Measurements from ENCODE around the gene PHACTR1. TPM values are rescaled to one million over a fixed set of nuclear protein-coding genes. Genes with fewer than 3 reads are reported as not detected.

PHACTR1 gene
- total and polyA plus RNA-seq, 9 of the 15 experiments (the other 6 are each of a cell fraction or from before 2014, with no cell fraction given), result 11.5 to 32.6 (median 22.0) TPM

DNA sequence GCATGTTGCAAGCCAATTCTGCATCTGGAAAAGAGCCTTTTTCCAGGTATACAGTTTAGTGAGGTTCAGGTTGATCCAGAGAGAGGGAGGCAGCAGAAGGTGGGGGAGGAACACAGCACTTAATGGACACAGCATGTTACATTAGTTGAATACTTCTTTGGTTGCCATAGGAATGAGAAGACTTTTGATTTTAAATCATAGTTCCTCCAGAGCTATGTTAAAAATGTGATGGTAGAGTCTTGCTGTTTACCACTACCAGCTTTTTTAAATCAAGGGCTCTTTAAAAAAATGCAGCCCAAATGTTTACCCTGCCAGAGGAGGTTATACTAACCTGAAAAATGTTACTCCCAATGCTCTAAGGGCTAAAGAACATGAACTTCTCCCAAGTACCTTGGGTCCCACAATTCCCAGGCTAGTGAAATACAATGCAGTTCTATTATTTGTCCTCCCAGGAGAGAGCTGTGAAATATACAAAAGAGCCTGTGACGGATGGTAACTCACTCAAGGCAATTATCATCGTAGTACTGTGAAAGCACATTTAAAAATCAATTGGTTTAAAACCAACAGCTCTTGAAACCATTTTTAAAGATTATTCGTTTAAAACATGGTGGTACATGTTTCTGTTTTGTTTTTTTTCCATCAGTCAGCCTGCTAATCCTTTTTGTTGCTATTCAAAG is 6.9 kb upstream of the PHACTR1 start (continued):
- no peak for TF ChIP-seq ARNT (IDR thresholded peaks at IDR 0.05)
- TF ChIP-seq, protein P1, sequence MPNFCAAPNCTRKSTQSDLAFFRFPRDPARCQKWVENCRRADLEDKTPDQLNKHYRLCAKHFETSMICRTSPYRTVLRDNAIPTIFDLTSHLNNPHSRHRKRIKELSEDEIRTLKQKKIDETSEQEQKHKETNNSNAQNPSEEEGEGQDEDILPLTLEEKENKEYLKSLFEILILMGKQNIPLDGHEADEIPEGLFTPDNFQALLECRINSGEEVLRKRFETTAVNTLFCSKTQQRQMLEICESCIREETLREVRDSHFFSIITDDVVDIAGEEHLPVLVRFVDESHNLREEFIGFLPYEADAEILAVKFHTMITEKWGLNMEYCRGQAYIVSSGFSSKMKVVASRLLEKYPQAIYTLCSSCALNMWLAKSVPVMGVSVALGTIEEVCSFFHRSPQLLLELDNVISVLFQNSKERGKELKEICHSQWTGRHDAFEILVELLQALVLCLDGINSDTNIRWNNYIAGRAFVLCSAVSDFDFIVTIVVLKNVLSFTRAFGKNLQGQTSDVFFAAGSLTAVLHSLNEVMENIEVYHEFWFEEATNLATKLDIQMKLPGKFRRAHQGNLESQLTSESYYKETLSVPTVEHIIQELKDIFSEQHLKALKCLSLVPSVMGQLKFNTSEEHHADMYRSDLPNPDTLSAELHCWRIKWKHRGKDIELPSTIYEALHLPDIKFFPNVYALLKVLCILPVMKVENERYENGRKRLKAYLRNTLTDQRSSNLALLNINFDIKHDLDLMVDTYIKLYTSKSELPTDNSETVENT (CRISPR knock-in tag; IDR thresholded peaks at IDR 0.05), result no peak
- no peak for TF ChIP-seq PCBP1 (IDR thresholded peaks at IDR 0.05; ENCODE audit: low read depth, low read length, poor library complexity, severe bottlenecking)
- no peak for TF ChIP-seq HNRNPLL (IDR thresholded peaks at IDR 0.05; ENCODE audit: low read depth, low read length, poor library complexity, severe bottlenecking)
- no peak for TF ChIP-seq POLR2AphosphoS2 (IDR thresholded peaks at IDR 0.05; ENCODE audit: low read length)
- no peak for TF ChIP-seq SRSF7 (optimal IDR thresholded peaks at IDR 0.05; ENCODE audit: low read depth, low read length)
- TF ChIP-seq RBM25 (IDR thresholded peaks at IDR 0.05; ENCODE audit: low read depth, low read length, severe bottlenecking), result no peak

DNA sequence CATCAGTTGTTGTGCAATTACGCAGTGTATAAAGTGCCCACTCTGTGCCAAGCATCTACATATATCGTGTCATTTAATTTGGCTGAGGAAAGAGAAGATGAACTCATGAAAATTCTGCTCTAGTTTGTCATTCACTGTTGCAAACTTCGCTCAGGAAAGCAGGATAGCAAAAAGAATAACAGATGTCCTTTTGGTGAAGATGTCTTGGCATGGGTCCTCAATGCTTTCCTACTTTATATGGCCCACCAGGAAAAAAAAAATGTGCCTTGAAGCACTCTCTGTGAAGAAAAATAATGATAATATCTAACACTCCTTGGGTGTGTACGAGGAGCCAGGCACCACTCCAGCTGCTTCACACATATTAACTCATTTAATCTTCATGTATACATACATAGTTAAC is 5.6 kb upstream of the PHACTR1 start:
- POLR2A ChIA-PET, result no interaction called here
- TF ChIP-seq, protein P2, sequence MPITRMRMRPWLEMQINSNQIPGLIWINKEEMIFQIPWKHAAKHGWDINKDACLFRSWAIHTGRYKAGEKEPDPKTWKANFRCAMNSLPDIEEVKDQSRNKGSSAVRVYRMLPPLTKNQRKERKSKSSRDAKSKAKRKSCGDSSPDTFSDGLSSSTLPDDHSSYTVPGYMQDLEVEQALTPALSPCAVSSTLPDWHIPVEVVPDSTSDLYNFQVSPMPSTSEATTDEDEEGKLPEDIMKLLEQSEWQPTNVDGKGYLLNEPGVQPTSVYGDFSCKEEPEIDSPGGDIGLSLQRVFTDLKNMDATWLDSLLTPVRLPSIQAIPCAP (CRISPR knock-in tag; IDR thresholded peaks at IDR 0.05; ENCODE audit: borderline replicate concordance), result no peak
- TF ChIP-seq ZNF354B (CRISPR knock-in tag; IDR thresholded peaks at IDR 0.05), result no peak
- no peak for TF ChIP-seq ZNF197 (CRISPR knock-in tag; IDR thresholded peaks at IDR 0.05; ENCODE audit: low read depth)
- no peak for TF ChIP-seq ZNF124 (CRISPR knock-in tag; IDR thresholded peaks at IDR 0.05)
- no peak for TF ChIP-seq RFX5 (IDR thresholded peaks at IDR 0.05; ENCODE audit: low read depth, low read length)
- TF ChIP-seq STAT5A (IDR thresholded peaks at IDR 0.05; ENCODE audit: borderline replicate concordance, low read length), result no peak
- no peak for TF ChIP-seq JUNB (CRISPR knock-in tag; conservative IDR thresholded peaks at IDR 0.05)
- no peak for TF ChIP-seq TAF1 (IDR thresholded peaks at IDR 0.05; ENCODE audit: control insufficient read depth, extremely low read depth, insufficient read depth, low read length, severe bottlenecking)
- Histone ChIP-seq H4K20me1 (replicated peaks; ENCODE audit: control insufficient read depth, insufficient read depth, low read length) (no peaks in the 10 kb centered on the region), H3K36me3 (ENCODE audit: control insufficient read depth, insufficient read depth, low read length) (no peaks in the 10 kb centered on the region), H2AFZ (ENCODE audit: low read depth, low read length) (no peak overlapping the region), H3K4me1 (replicated peaks in 1 of 2; ENCODE audit: control insufficient read depth in 2 of 2, insufficient read depth in 2 of 2, low read length in 2 of 2) (no peaks in the 10 kb centered on the region), H3K27me3 (ENCODE audit: control insufficient read depth in 2 of 2, insufficient read depth in 2 of 2, low read length in 2 of 2) (no peaks in the 10 kb centered on the region), H3K4me3 (no peak overlapping the region), H3K9me1 (ENCODE audit: control insufficient read depth, insufficient read depth, low read length) (no peaks in the 10 kb centered on the region), H3K4me2 (ENCODE audit: insufficient read depth, low read length) (no peak overlapping the region), H3K79me2 (ENCODE audit: control insufficient read depth, insufficient read depth, low read length) (no peaks in the 10 kb centered on the region), H3K27ac (ENCODE audit: extremely low read depth, low read depth, low read length) (no peak overlapping the region), H3K9ac (ENCODE audit: insufficient read depth in 1 of 2, low read depth in 2 of 2, low read length in 2 of 2) (no peak overlapping the region), H3K9me3 (replicated peaks; ENCODE audit: control insufficient read depth, insufficient read depth, low read depth, low read length) (no peaks in the 10 kb centered on the region)
- BruUV-seq (replicated peaks), result no TSS peak
- DNase-seq (ENCODE audit: extremely low read depth in 1 of 4, low spot score in 3 of 4), result no peak
- CTCF ChIA-PET (ENCODE audit: low intra/inter-chr PET ratio), result no interaction called here
- in situ Hi-C loops (cut with MboI), result no loop called here
- no peak for FAIRE-seq
- 0% methylated on average over 4 of the region's 4 CpGs for WGBS (ENCODE audit: insufficient coverage, low coverage, missing lambda C conversion rate)
- intact Hi-C loops (cut with micrococcal nuclease), result no loop called here
- ATAC-seq, result no peak
